Activated CD4-positive, alpha-beta T cell treated with anti-CD3 and anti-CD28 coated beads for 36 hours (primary cell): ENCODE data around the gene HDAC10. TPM values are rescaled to one million over a fixed set of nuclear protein-coding genes. Genes with fewer than 3 reads are reported as not detected.
"Not testable (repeated sequence)": the region's sequence is repeated elsewhere in the genome, so short reads cannot be mapped to it uniquely, and the experiment has no call there.

ENCODE experiments used
- ATAC-seq: fragments of 200-7000 bp; cut with Tn5 transposase; one replicate; pipeline ENCODE4 v1.10.0; 2021; ENCODE audit warnings: mild to moderate bottlenecking, moderate library complexity
- CTCF ChIA-PET: fragments of 350-600 bp; sonication (Branson Sonifier 250); formaldehyde crosslinking; loops from one replicate; lab custom pipeline; 2021; ENCODE audit warnings: antibody characterized with exemption; lab: Charles Lee
- POLR2A ChIA-PET: fragments of 350-600 bp; sonication (Branson Sonifier 250); formaldehyde crosslinking; loops from one replicate; lab custom pipeline; 2021; ENCODE audit warnings: antibody characterized with exemption, inconsistent platforms; lab: Charles Lee
- DNase-seq: peaks from one replicate; pipeline ENCODE4 v3.0.0-alpha.2; 2020
- H3K27ac Mint-ChIP-seq: one replicate; pipeline ENCODE4 v1.8.0; 2021; ENCODE audit warnings: mixed read lengths
- H3K27me3 Mint-ChIP-seq: one replicate; pipeline ENCODE4 v1.8.0; 2021; ENCODE audit warnings: mixed read lengths
- H3K36me3 Mint-ChIP-seq: one replicate; pipeline ENCODE4 v1.8.0; 2021; ENCODE audit warnings: low read depth, mixed read lengths
- H3K4me1 Mint-ChIP-seq: one replicate; pipeline ENCODE4 v1.8.0; 2021; ENCODE audit warnings: mixed read lengths
- H3K4me3 Mint-ChIP-seq: one replicate; pipeline ENCODE4 v1.8.0; 2021; ENCODE audit warnings: mild to moderate bottlenecking, moderate library complexity, mixed read lengths
- H3K9me3 Mint-ChIP-seq: one replicate; pipeline ENCODE4 v1.8.0; 2021; ENCODE audit warnings: low read depth, mixed read lengths
- intact Hi-C, 2 experiments: fragments of 100-400 bp; cut with DNase I in 1 of 2; cut with micrococcal nuclease in 1 of 2; formaldehyde crosslinking; loops; one replicate each; pipeline versions ENCODE4 v1.14.2 to v1.15.1; 2022 to 2024; cut with DNase I, micrococcal nuclease
- total RNA-seq, 2 experiments: library from RNA; stranded (reverse); gene quantifications; one replicate each; pipeline ENCODE4 v1.2.3, GENCODE V29; 2021

Gene HDAC10
- total RNA-seq, 2 experiments from 2014 or later = 33.5 to 41.5 TPM

- peak; percentile 85 for DNase-seq
- Mint-ChIP-seq H3K4me1 (peaks cover 5% of the 10 kb centered on the region), H3K36me3 (peaks cover 18% of the 10 kb centered on the region), H3K27me3 (no peaks in the 10 kb centered on the region), H3K9me3 (no peaks in the 10 kb centered on the region), H3K27ac (no peak overlapping the region), H3K4me3 (no peak overlapping the region)
- intact Hi-C loops = loop anchor here (1.0 to 2.0 kb wide), 3 partner anchors 61 to 443 kb away; no protein-coding TSS in a partner anchor
- POLR2A ChIA-PET = no interaction called here
- peak; percentile 86 for ATAC-seq
- CTCF ChIA-PET = no interaction called here
Measured at GRCh38 chr22:50209893-50210292, 41.2 kb downstream of the HDAC10 start.

GRCh38 chr22:50208939-50209892, 41.8 kb downstream of the HDAC10 start:
- POLR2A ChIA-PET = no interaction called here
- peaks cover 15% of the 10 kb centered on the region for H3K36me3 Mint-ChIP-seq
- DNase-seq (no peak), ATAC-seq (peak; percentile 20)
- H3K27me3 Mint-ChIP-seq = no peaks in the 10 kb centered on the region
- H3K4me3 Mint-ChIP-seq = no peak overlapping the region
- peaks cover 7% of the 10 kb centered on the region for H3K4me1 Mint-ChIP-seq
- H3K9me3 Mint-ChIP-seq = no peaks in the 10 kb centered on the region
- no peak overlapping the region for H3K27ac Mint-ChIP-seq
- intact Hi-C loops = loop anchor here in 1 of 2 experiments (1.0 kb wide), 1 partner anchor 60 kb away; no protein-coding TSS in a partner anchor
- CTCF ChIA-PET = interaction anchor here (0.5 to 1.5 kb wide), 5 partner anchors 19 to 618 kb away, joined by 3 to 7 read pairs (median 3); no protein-coding TSS in a partner anchor

GRCh38 chr22:50208430-50208938, 42.6 kb downstream of the HDAC10 start:
- peaks cover 17% of the 10 kb centered on the region for H3K36me3 Mint-ChIP-seq
- ChIA-PET POLR2A (interaction anchor here (0.6 kb wide), 1 partner anchor 43 kb away, joined by 3 read pairs; the partner anchor contains the start of gene HDAC10), CTCF (interaction anchor here (0.5 to 1.5 kb wide), 5 partner anchors 20 to 617 kb away, joined by 3 to 7 read pairs (median 3); no protein-coding TSS in a partner anchor)
- no peak overlapping the region for H3K27ac Mint-ChIP-seq
- ATAC-seq (no peak), DNase-seq (no peak)
- no peak overlapping the region for H3K4me3 Mint-ChIP-seq
- peaks cover 10% of the 10 kb centered on the region for H3K4me1 Mint-ChIP-seq
- intact Hi-C loops = no loop called here
- no peaks in the 10 kb centered on the region for H3K9me3 Mint-ChIP-seq
- H3K27me3 Mint-ChIP-seq = no peaks in the 10 kb centered on the region

- intact Hi-C loops = no loop called here
- POLR2A ChIA-PET = no interaction called here
Measured at GRCh38 chr22:50207383-50208140, 43.5 kb downstream of the HDAC10 start.

GRCh38 chr22:50206599-50206998, 44.5 kb downstream of the HDAC10 start:
- H3K27me3 Mint-ChIP-seq = no peaks in the 10 kb centered on the region
- intact Hi-C loops = no loop called here
- no peak overlapping the region for H3K4me3 Mint-ChIP-seq
- no peak for ATAC-seq
- H3K4me1 Mint-ChIP-seq = peaks cover 21% of the 10 kb centered on the region
- POLR2A ChIA-PET = no interaction called here
- peaks cover 17% of the 10 kb centered on the region for H3K36me3 Mint-ChIP-seq
- H3K27ac Mint-ChIP-seq = no peak overlapping the region
- no peaks in the 10 kb centered on the region for H3K9me3 Mint-ChIP-seq
- DNase-seq = no peak
- CTCF ChIA-PET = interaction anchor here (1.0 kb wide), 1 partner anchor 79 kb away, joined by 3 read pairs; no protein-coding TSS in a partner anchor

More at GRCh38 chr22:50207383-50208140, 43.5 kb downstream of the HDAC10 start:
- Mint-ChIP-seq H3K4me3 (no peak overlapping the region), H3K9me3 (no peaks in the 10 kb centered on the region), H3K27me3 (no peaks in the 10 kb centered on the region), H3K27ac (no peak overlapping the region), H3K36me3 (peaks cover 21% of the 10 kb centered on the region), H3K4me1 (peaks cover 16% of the 10 kb centered on the region)
- CTCF ChIA-PET = interaction anchor here (1.0 kb wide), 1 partner anchor 80 kb away, joined by 3 read pairs; no protein-coding TSS in a partner anchor
- ATAC-seq (no peak), DNase-seq (no peak)

- intact Hi-C loops = no loop called here
- no peak for ATAC-seq
Measured at GRCh38 chr22:50205781-50206569, 45.1 kb downstream of the HDAC10 start.

GRCh38 chr22:50204998-50205397, 46.1 kb downstream of the HDAC10 start:
- H3K27ac Mint-ChIP-seq, H3K4me3 Mint-ChIP-seq, H3K27me3 Mint-ChIP-seq, POLR2A ChIA-PET, intact Hi-C loops, DNase-seq, H3K9me3 Mint-ChIP-seq, CTCF ChIA-PET, ATAC-seq: not testable (repeated sequence)
- Mint-ChIP-seq H3K4me1 (peaks cover 21% of the 10 kb centered on the region), H3K36me3 (peaks cover 14% of the 10 kb centered on the region)

More at GRCh38 chr22:50205781-50206569, 45.1 kb downstream of the HDAC10 start:
- Mint-ChIP-seq H3K36me3 (peaks cover 14% of the 10 kb centered on the region), H3K27me3 (no peaks in the 10 kb centered on the region), H3K4me1 (peaks cover 21% of the 10 kb centered on the region), H3K4me3 (no peak overlapping the region), H3K9me3 (no peaks in the 10 kb centered on the region), H3K27ac (no peak overlapping the region)
- ChIA-PET POLR2A (no interaction called here), CTCF (no interaction called here)
- no peak for DNase-seq

GRCh38 chr22:50204571-50204970, 46.5 kb downstream of the HDAC10 start:
- POLR2A ChIA-PET = interaction anchor here (0.6 kb wide), 1 partner anchor 258 kb away, joined by 3 read pairs; no protein-coding TSS in a partner anchor
- no peaks in the 10 kb centered on the region for H3K27me3 Mint-ChIP-seq
- no peak overlapping the region for H3K27ac Mint-ChIP-seq
- ATAC-seq (no peak), DNase-seq (no peak)
- H3K9me3 Mint-ChIP-seq = no peaks in the 10 kb centered on the region
- H3K4me1 Mint-ChIP-seq = peaks cover 21% of the 10 kb centered on the region
- H3K36me3 Mint-ChIP-seq = peaks cover 12% of the 10 kb centered on the region
- CTCF ChIA-PET = no interaction called here
- H3K4me3 Mint-ChIP-seq = no peak overlapping the region
- intact Hi-C loops = no loop called here

GRCh38 chr22:50203288-50203687, 47.8 kb downstream of the HDAC10 start:
- no peak for DNase-seq
- Mint-ChIP-seq H3K27ac (no peak overlapping the region), H3K4me1 (peaks cover 23% of the 10 kb centered on the region), H3K4me3 (no peak overlapping the region), H3K36me3 (peaks cover 15% of the 10 kb centered on the region), H3K27me3 (no peaks in the 10 kb centered on the region), H3K9me3 (no peaks in the 10 kb centered on the region)
- ChIA-PET POLR2A (no interaction called here), CTCF (interaction anchor here (1.0 kb wide), 1 partner anchor 12 kb away, joined by 3 read pairs; no protein-coding TSS in a partner anchor)
- intact Hi-C loops = no loop called here
- ATAC-seq = no peak

GRCh38 chr22:50202130-50202666, 48.9 kb downstream of the HDAC10 start:
- DNase-seq = no peak
- CTCF ChIA-PET = interaction anchor here (1.3 kb wide), 1 partner anchor 10 kb away, joined by 4 read pairs; no protein-coding TSS in a partner anchor
- intact Hi-C loops = no loop called here
- ATAC-seq = no peak
- H3K27ac Mint-ChIP-seq = peak overlapping the region; percentile 19
- H3K9me3 Mint-ChIP-seq = no peaks in the 10 kb centered on the region
- H3K36me3 Mint-ChIP-seq = peaks cover 20% of the 10 kb centered on the region
- no peaks in the 10 kb centered on the region for H3K27me3 Mint-ChIP-seq
- peaks cover 23% of the 10 kb centered on the region for H3K4me1 Mint-ChIP-seq
- peak overlapping the region; percentile 79 for H3K4me3 Mint-ChIP-seq
- POLR2A ChIA-PET = interaction anchor here (1.2 kb wide), 1 partner anchor 11 kb away, joined by 4 read pairs; no protein-coding TSS in a partner anchor
